Psoas muscle (tissue), 8 donors: Measurements from ENCODE around the gene TMEM43. TPM values are rescaled to one million over a fixed set of nuclear protein-coding genes. Genes with fewer than 3 reads are reported as not detected.

Source experiments
- ATAC-seq, 4 donors: fragments of 200-7000 bp; cut with Tn5 transposase; one replicate each; pipeline ENCODE4 v1.9.1; 2020; ENCODE audit warnings: moderate library complexity in 3 of 4, mild to moderate bottlenecking in 2 of 4
- DNase-seq, 2 donors: peaks; one replicate each; pipeline ENCODE4 v3.0.0-alpha.2; 2020
- H3K27ac ChIP-seq: fragments of 200-600 bp; one replicate; pipeline ENCODE4 v1.8.0; 2022
- H3K27me3 ChIP-seq, 3 donors: fragments of 200-600 bp in 1 of 3; one replicate each; pipeline versions ENCODE4 v1.6.1 to v1.8.0; 2013 to 2022; ENCODE audit warnings: low read length in 2 of 3, mild to moderate bottlenecking in 2 of 3, moderate library complexity in 1 of 3; ENCODE audit not compliant: insufficient read depth in 3 of 3
- H3K36me3 ChIP-seq, 2 donors: fragments of 200-600 bp in 1 of 2; one replicate each; pipeline versions ENCODE4 v1.6.1 to v1.8.0; 2013 to 2022; ENCODE audit warnings: low read depth in 1 of 2, mild to moderate bottlenecking in 1 of 2, moderate library complexity in 1 of 2; ENCODE audit not compliant: insufficient read depth in 1 of 2
- H3K4me1 ChIP-seq: fragments of 200-600 bp; one replicate; pipeline ENCODE4 v1.8.0; 2022
- H3K4me3 ChIP-seq: fragments of 200-600 bp; one replicate; pipeline ENCODE4 v1.8.0; 2022; ENCODE audit warnings: mild to moderate bottlenecking
- H3K9me3 ChIP-seq: fragments of 200-600 bp; one replicate; pipeline ENCODE4 v1.8.0; 2022
- CTCF ChIP-seq: fragments of 200-600 bp; IDR thresholded peaks from one replicate; pipeline ENCODE4 v1.8.0; 2022; ENCODE audit warnings: antibody characterized with exemption
- WGBS, 3 donors: extraction: QIAGEN DNeasy Blood & Tissue Kit; methylation state at CpG; one replicate each; pipeline versions ENCODE4 v1.1.6 to v1.1.7; 2013; 5-methylcytosine and 5-hydroxymethylcytosine counted together
- intact Hi-C, 2 donors: fragments of 100-400 bp; cut with DNase I; formaldehyde crosslinking; loops; one replicate each; pipeline versions ENCODE4 v1.11.0 to v1.14.2; 2022
- polyA plus RNA-seq, 3 donors: library from polyadenylated mRNA; stranded (reverse); fragments of 200-250 nt; gene quantifications; one replicate each; pipeline ENCODE4 v1.2.3, GENCODE V29; 2013
- total RNA-seq, 4 donors: library from RNA; stranded (reverse); fragmentation: NEBNext Ultra II Directional in 2 of 4; extraction: Animal tissue kit (Norgen Biotek cat#: 25700) in 2 of 4; gene quantifications; one replicate each; pipeline versions ENCODE4 v1.2.1 to v1.2.4, GENCODE V29; 2021 to 2023
- donor health status: healthy with polysubstance abuse.
- donor health status: DM: no; HTN: no; CAD: no; lungs with moderate emphysema.
- donor health status: Bipolar disorder and iron deficiency.
- donor health status: healthy.
- donor health status: DM: yes; HTN: yes; CAD: no.
- donor health status: DM: no; HTN: no; CAD: no.
- donor health status: DM: no; HTN: no; CAD: no.
- donor health status: DM: yes; HTN: yes; CAD: no.

TMEM43 gene
- total and polyA plus RNA-seq, 7 donors: 28.2 to 107 (median 41.5) TPM

GRCh38 chr3:14170531-14171159 lies 45.8 kb downstream of the TMEM43 start:
- no peak overlapping the region for H3K27ac ChIP-seq
- H3K27me3 ChIP-seq: no peaks in the 10 kb centered on the region
- H3K9me3 ChIP-seq: no peaks in the 10 kb centered on the region
- no peak for DNase-seq
- no peak overlapping the region for H3K4me3 ChIP-seq
- peaks cover 12 to 72% of the 10 kb centered on the region in 2 donors for H3K36me3 ChIP-seq
- no peak for ATAC-seq
- TF ChIP-seq CTCF: no peak
- 68 to 75% (median 73%) methylated on average over 2 of the region's 2 CpGs for WGBS, 3 donors
- H3K4me1 ChIP-seq: no peaks in the 10 kb centered on the region
- intact Hi-C loops: no loop called here

- DNase-seq (no peak), ATAC-seq (no peak)
- peaks cover 9% of the 10 kb centered on the region for H3K4me1 ChIP-seq
- no peaks in the 10 kb centered on the region for H3K27me3 ChIP-seq
- H3K36me3 ChIP-seq: peaks cover 10 to 53% of the 10 kb centered on the region in 2 donors
- H3K9me3 ChIP-seq: no peaks in the 10 kb centered on the region
- no peak for TF ChIP-seq CTCF
- H3K4me3 ChIP-seq: no peak overlapping the region
- intact Hi-C loops: no loop called here
- H3K27ac ChIP-seq: no peak overlapping the region
- 94 to 95% (median 95%) methylated on average over 5 of the region's 5 CpGs for WGBS, 3 donors
These were observed 47.6 kb downstream of the TMEM43 start for GRCh38 chr3:14172496-14172895.

GRCh38 chr3:14174483-14174882 lies 49.6 kb downstream of the TMEM43 start:
- H3K4me1 ChIP-seq: peaks cover 12% of the 10 kb centered on the region
- no peak for TF ChIP-seq CTCF
- no peak for DNase-seq
- intact Hi-C loops: no loop called here
- no peaks in the 10 kb centered on the region for H3K9me3 ChIP-seq
- no peak for ATAC-seq
- H3K36me3 ChIP-seq: peaks cover 10 to 34% of the 10 kb centered on the region in 2 donors
- 80 to 86% (median 83%) methylated on average over 2 of the region's 2 CpGs for WGBS, 3 donors
- H3K27me3 ChIP-seq: no peaks in the 10 kb centered on the region
- H3K27ac ChIP-seq: no peak overlapping the region
- no peak overlapping the region for H3K4me3 ChIP-seq

- no peak overlapping the region for H3K4me3 ChIP-seq
- no peaks in the 10 kb centered on the region for H3K9me3 ChIP-seq
- TF ChIP-seq CTCF: no peak
- DNase-seq: no peak
- no peaks in the 10 kb centered on the region for H3K27me3 ChIP-seq
- H3K36me3 ChIP-seq: peaks cover 7 to 23% of the 10 kb centered on the region in 2 donors
- intact Hi-C loops: loop anchor here (5.0 kb wide), 2 partner anchors 33 to 48 kb away; partner anchors contain the start of gene TMEM43 (in 1 of the 2)
- peaks cover 18% of the 10 kb centered on the region for H3K4me1 ChIP-seq
- H3K27ac ChIP-seq: no peak overlapping the region
- WGBS, 3 donors: 76 to 84% (median 82%) methylated on average over 3 of the region's 3 CpGs
- no peak for ATAC-seq
These were observed 50.7 kb downstream of the TMEM43 start for GRCh38 chr3:14175383-14176037.
